ENCODE data around the gene MVK.

- no peak for TF ChIP-seq CTCF (IDR thresholded peaks at IDR 0.05)
- no peak for TF ChIP-seq POLR2A (IDR thresholded peaks at IDR 0.05)
These were observed 6.7 kb downstream of the MVK start for GRCh38 chr12:109580272-109580671.

Measured in adrenal gland (tissue), 5 donors.